Dermis microvascular lymphatic vessel endothelial cell (primary cell): ENCODE data around the gene CUTA. TPM values are rescaled to one million over a fixed set of nuclear protein-coding genes. Genes with fewer than 3 reads are reported as not detected.
"Not testable (repeated sequence)": the region's sequence is repeated elsewhere in the genome, so short reads cannot be mapped to it uniquely, and the experiment has no call there.

Experiments used
- DNase-seq, 2 donors: peaks; one replicate each; pipeline versions ENCODE4 v3.0.0 to v3.0.0-alpha.2; 2010; ENCODE audit warnings: low read depth in 2 of 2
- total RNA-seq: library from RNA; depleted of rRNA; stranded (reverse); fragments of >200 nt; gene quantifications from 2 replicates; pipeline ENCODE4 v1.2.1, GENCODE V29; 2014

The CUTA gene
- total RNA-seq, 1 donor from 2014 or later: 43.8 TPM

DNA sequence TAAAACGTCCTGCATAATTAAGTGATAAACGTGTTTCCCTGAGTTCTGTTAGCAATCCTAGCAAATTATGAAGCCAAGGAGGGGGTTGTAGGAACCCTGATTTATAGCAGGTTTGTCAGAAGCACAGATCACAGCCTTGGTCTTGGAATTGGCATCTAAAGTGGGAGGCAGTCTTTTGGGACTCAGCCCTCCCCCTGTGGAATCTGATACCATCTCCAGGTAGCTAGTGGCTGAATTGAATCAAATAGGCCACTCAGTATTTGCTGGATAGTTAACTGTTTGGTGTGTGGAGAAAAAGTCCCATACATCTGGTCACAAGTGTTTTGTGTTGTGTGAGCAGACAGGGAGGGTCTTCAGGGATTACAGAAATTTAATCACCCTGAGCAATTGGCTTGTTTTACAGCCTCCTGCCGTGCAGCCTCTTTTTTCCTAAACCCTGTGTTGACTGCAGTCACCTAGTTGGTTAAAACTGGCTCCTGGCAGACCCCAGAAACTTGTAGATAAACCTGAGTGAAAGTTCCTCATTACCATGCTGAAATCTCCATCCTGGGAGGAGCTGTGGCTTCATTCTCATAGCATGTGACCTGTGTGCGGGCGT lies 45.3 kb downstream of the CUTA start:
- no peak for DNase-seq

DNA sequence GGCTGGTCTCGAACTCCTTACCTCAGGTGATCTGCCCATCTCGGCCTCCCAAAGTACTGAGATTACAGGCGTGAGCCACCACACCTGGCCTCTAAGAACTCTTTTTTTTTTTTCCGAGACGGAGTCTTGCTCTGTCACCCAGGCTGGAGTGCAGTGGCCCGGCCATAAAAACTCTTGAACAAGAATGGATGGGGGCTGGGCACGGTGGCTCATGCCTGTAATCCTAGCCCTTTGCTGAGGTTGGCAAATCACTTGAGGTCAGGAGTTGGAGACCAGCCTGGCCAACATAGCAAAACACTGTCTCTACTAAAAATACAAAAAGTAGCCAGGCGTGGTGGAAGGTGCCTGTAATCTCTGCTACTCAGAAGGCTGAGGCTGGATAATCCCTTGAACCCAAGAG lies 46.0 kb downstream of the CUTA start:
- not testable (repeated sequence) for DNase-seq

DNA sequence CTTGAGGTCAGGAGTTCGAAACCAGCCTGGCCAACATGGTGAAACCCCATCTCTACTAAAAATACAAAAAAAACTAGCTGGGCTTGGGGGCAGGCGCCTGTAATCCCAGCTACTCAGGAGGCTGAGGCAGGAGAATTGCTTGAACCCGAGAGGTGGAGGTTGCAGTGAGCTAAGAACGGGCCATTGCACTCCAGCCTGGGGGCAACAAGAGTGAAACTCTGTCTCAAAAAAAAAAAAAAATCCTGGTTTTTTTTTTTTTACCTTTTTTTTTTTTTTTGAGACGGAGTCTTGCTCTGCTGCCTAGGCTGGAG lies 50.2 kb downstream of the CUTA start:
- DNase-seq: not testable (repeated sequence)

DNA sequence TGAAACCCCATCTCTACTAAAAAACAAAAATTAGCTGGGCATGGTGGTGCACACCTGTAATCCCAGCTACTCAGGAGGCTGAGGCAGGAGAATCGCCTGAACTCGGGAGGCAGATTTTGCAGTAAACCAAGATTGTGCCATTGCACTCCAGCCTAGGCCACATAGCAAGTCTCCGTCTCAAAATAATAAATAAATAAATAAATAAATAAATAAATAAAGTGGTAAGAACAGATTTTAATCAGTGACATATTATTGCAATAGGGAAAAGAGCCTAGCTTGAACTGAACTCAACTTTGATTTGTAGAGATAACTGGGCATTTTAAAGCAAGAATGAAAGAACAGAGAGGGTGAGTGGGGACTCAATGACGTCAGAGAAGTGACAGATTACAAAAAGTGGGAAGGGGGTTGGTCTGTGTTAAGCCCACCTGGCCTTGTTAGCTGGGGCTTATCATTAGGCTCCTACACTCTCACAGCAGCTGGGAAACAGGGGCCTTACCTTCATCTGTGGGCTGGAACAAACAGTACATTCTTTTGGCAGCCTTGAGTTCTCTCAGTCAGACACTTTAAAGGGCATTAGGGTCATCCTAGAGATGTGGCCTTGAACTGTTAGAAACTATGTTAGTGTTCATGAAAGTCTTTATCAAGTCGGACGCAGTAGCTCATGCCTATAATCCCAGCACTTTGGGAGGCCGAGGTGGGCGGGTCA lies 50.7 kb downstream of the CUTA start:
- no peak for DNase-seq

Other genes starting within 250 kb of the CUTA start
- gene COL11A2, start 225.6 kb downstream of the CUTA start, total RNA-seq: under 0.01 and 0.38 TPM in 2 replicates
- 18.7 and 26.0 TPM in 2 replicates for gene RXRB, start 217.4 kb downstream of the CUTA start, total RNA-seq
- gene SLC39A7, start 217.2 kb downstream of the CUTA start, total RNA-seq: 83.1 and 112 TPM in 2 replicates
- gene HSD17B8, start 213.5 kb downstream of the CUTA start, total RNA-seq: 7.7 and 11.5 TPM in 2 replicates
- 17.1 and 26.6 TPM in 2 replicates for gene RING1, start 209.6 kb downstream of the CUTA start, total RNA-seq
- 25.0 and 26.6 TPM in 2 replicates for gene VPS52, start 146.2 kb downstream of the CUTA start, total RNA-seq
- gene RPS18, start 146.0 kb downstream of the CUTA start, total RNA-seq: 3,127 and 3,683 TPM in 2 replicates
- 2.9 and 3.0 TPM in 2 replicates for gene B3GALT4, start 141.0 kb downstream of the CUTA start, total RNA-seq
- 57.0 and 66.6 TPM in 2 replicates for gene WDR46, start 128.9 kb downstream of the CUTA start, total RNA-seq
- gene PFDN6, start 128.5 kb downstream of the CUTA start, total RNA-seq: 21.0 and 31.5 TPM in 2 replicates
- gene RGL2, start 119.2 kb downstream of the CUTA start, total RNA-seq: 33.2 and 65.0 TPM in 2 replicates
- 47.5 and 102 TPM in 2 replicates for gene TAPBP, start 104.0 kb downstream of the CUTA start, total RNA-seq
- gene ZBTB22, start 100.4 kb downstream of the CUTA start, total RNA-seq: 10.9 and 17.2 TPM in 2 replicates
- 30.1 and 42.2 TPM in 2 replicates for gene DAXX, start 95.1 kb downstream of the CUTA start, total RNA-seq
- 9.9 and 16.7 TPM in 2 replicates for gene KIFC1, start 26.3 kb downstream of the CUTA start, total RNA-seq
- 6.5 and 13.4 TPM in 2 replicates for gene PHF1, start 7.1 kb downstream of the CUTA start, total RNA-seq
- gene SYNGAP1, start 2.0 kb upstream of the CUTA start, total RNA-seq: 1.4 and 2.8 TPM in 2 replicates
- 3.9 and 6.7 TPM in 2 replicates for gene ZBTB9, start 36.5 kb upstream of the CUTA start, total RNA-seq
- 21.2 and 22.7 TPM in 2 replicates for gene BAK1, start 162.2 kb upstream of the CUTA start, total RNA-seq
- 13.3 and 17.8 TPM in 2 replicates for gene ITPR3, start 203.2 kb upstream of the CUTA start, total RNA-seq